HCT116 (cell line): ENCODE results near the gene TMEM150A.

ENCODE experiments used
- ELF1 ChIP-seq: IDR thresholded peaks from 2 replicates; pipeline ENCODE4 v1.6.1; 2012; ENCODE audit warnings: low read depth, borderline replicate concordance
- POLR2A ChIP-seq: IDR thresholded peaks from 2 replicates; pipeline ENCODE4 v1.7.0; 2011; ENCODE audit warnings: borderline replicate concordance; ENCODE audit not compliant: insufficient read depth, insufficient read length; ENCODE audit errors: extremely low read depth
- POLR2AphosphoS5 ChIP-seq: IDR thresholded peaks from 2 replicates; pipeline ENCODE4 v1.6.1; 2011; ENCODE audit warnings: mild to moderate bottlenecking, low read depth, low read length, moderate library complexity
- YY1 ChIP-seq: IDR thresholded peaks from 2 replicates; pipeline ENCODE4 v1.6.1; 2011; ENCODE audit warnings: low read length, low read depth, moderate library complexity, mild to moderate bottlenecking; ENCODE audit not compliant: insufficient replicate concordance; ENCODE audit errors: extremely low read depth
- TF ChIP-seq, protein P1 (sequence below), 3 experiments: fragments of 200-600 bp in 1 of 3; sonication (generic) in 1 of 3; IDR thresholded peaks in 2 of 3; conservative IDR thresholded peaks in 1 of 3; 2 replicates each; pipeline ENCODE4 v1.5.1; 2012 to 2017; ENCODE audit warnings: low read depth in 2 of 3, low read length in 2 of 3, antibody characterized with exemption in 1 of 3, borderline replicate concordance in 1 of 3, control low read depth in 1 of 3, mild to moderate bottlenecking in 1 of 3, mixed read lengths in 1 of 3, mixed run types in 1 of 3, moderate library complexity in 1 of 3; ENCODE audit not compliant: insufficient read depth in 1 of 3
- TF ChIP-seq, protein P2 (sequence below): IDR thresholded peaks from 2 replicates; pipeline ENCODE4 v1.6.1; 2012; ENCODE audit warnings: low read depth

DNA sequence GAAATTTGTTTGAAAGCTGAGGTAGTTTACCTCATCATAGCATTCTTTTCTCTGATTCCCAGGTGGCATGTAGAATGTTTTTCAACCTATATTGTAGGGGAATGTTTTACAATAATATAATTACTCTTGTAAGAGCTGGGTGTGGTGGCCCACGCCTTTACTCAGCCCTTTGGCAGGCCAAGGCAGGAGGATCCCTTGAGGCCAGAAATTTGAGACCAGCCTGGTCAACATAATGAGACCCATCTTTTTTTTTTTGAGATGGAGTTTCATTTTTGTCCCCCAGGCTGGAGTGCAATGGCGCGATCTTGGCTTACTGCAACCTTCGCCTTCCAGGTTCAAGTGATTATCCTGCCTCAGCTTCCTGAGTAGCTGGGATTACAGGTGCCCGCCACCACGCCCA is 17.1 kb upstream of the TMEM150A start:
- TF ChIP-seq POLR2AphosphoS5 (no peak), ELF1 (no peak), YY1 (no peak), POLR2A (no peak)
- TF ChIP-seq, protein P1, sequence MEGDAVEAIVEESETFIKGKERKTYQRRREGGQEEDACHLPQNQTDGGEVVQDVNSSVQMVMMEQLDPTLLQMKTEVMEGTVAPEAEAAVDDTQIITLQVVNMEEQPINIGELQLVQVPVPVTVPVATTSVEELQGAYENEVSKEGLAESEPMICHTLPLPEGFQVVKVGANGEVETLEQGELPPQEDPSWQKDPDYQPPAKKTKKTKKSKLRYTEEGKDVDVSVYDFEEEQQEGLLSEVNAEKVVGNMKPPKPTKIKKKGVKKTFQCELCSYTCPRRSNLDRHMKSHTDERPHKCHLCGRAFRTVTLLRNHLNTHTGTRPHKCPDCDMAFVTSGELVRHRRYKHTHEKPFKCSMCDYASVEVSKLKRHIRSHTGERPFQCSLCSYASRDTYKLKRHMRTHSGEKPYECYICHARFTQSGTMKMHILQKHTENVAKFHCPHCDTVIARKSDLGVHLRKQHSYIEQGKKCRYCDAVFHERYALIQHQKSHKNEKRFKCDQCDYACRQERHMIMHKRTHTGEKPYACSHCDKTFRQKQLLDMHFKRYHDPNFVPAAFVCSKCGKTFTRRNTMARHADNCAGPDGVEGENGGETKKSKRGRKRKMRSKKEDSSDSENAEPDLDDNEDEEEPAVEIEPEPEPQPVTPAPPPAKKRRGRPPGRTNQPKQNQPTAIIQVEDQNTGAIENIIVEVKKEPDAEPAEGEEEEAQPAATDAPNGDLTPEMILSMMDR (IDR thresholded peaks at IDR 0.05 in 2 of 3, conservative IDR thresholded peaks at IDR 0.05 in 1 of 3; ENCODE audit: borderline replicate concordance in 1 of 3, insufficient read depth in 1 of 3, low read depth in 2 of 3, low read length in 2 of 3), result no peak
- TF ChIP-seq, protein P2, sequence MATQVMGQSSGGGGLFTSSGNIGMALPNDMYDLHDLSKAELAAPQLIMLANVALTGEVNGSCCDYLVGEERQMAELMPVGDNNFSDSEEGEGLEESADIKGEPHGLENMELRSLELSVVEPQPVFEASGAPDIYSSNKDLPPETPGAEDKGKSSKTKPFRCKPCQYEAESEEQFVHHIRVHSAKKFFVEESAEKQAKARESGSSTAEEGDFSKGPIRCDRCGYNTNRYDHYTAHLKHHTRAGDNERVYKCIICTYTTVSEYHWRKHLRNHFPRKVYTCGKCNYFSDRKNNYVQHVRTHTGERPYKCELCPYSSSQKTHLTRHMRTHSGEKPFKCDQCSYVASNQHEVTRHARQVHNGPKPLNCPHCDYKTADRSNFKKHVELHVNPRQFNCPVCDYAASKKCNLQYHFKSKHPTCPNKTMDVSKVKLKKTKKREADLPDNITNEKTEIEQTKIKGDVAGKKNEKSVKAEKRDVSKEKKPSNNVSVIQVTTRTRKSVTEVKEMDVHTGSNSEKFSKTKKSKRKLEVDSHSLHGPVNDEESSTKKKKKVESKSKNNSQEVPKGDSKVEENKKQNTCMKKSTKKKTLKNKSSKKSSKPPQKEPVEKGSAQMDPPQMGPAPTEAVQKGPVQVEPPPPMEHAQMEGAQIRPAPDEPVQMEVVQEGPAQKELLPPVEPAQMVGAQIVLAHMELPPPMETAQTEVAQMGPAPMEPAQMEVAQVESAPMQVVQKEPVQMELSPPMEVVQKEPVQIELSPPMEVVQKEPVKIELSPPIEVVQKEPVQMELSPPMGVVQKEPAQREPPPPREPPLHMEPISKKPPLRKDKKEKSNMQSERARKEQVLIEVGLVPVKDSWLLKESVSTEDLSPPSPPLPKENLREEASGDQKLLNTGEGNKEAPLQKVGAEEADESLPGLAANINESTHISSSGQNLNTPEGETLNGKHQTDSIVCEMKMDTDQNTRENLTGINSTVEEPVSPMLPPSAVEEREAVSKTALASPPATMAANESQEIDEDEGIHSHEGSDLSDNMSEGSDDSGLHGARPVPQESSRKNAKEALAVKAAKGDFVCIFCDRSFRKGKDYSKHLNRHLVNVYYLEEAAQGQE, result no peak
